ENCODE measurements around the gene ARHGEF40.

GRCh38 chr14:21072781-21073339 lies 2.8 kb downstream of the ARHGEF40 start:
- TF ChIP-seq CTCF (IDR thresholded peaks at IDR 0.05; ENCODE audit: low read depth, low read length) (no peak), EZH2phosphoT487 (IDR thresholded peaks at IDR 0.05; ENCODE audit: low read depth) (no peak)
